Activated CD4-positive, alpha-beta memory T cell treated with anti-CD3 and anti-CD28 coated beads for 36 hours (primary cell): Measurements from ENCODE around the gene CIBAR2. TPM values are rescaled to one million over a fixed set of nuclear protein-coding genes. Genes with fewer than 3 reads are reported as not detected.

ENCODE experiments used
- CTCF ChIA-PET: fragments of 350-600 bp; sonication (Branson Sonifier 250); formaldehyde crosslinking; loops from one replicate; lab custom pipeline; 2021; ENCODE audit warnings: antibody characterized with exemption, inconsistent platforms; lab: Charles Lee
- POLR2A ChIA-PET: fragments of 350-600 bp; sonication (Branson Sonifier 250); formaldehyde crosslinking; loops from one replicate; lab custom pipeline; 2021; ENCODE audit warnings: antibody characterized with exemption; lab: Charles Lee
- DNase-seq: peaks from one replicate; pipeline ENCODE4 v3.0.0-alpha.2; 2020
- H3K27ac Mint-ChIP-seq: one replicate; pipeline ENCODE4 v1.8.0; 2021; ENCODE audit warnings: mixed read lengths
- H3K27me3 Mint-ChIP-seq: one replicate; pipeline ENCODE4 v1.8.0; 2021; ENCODE audit warnings: mixed read lengths
- H3K36me3 Mint-ChIP-seq: one replicate; pipeline ENCODE4 v1.8.0; 2021; ENCODE audit warnings: mixed read lengths
- H3K4me1 Mint-ChIP-seq: one replicate; pipeline ENCODE4 v1.8.0; 2021; ENCODE audit warnings: low read depth, mixed read lengths
- H3K4me3 Mint-ChIP-seq: one replicate; pipeline ENCODE4 v1.8.0; 2021; ENCODE audit warnings: mild to moderate bottlenecking, mixed read lengths
- H3K9me3 Mint-ChIP-seq: one replicate; pipeline ENCODE4 v1.8.0; 2021; ENCODE audit warnings: mixed read lengths
- intact Hi-C: fragments of 100-400 bp; cut with micrococcal nuclease; formaldehyde crosslinking; loops from one replicate; pipeline ENCODE4 v1.15.1; 2023
- total RNA-seq, 2 experiments: library from RNA; stranded (reverse); gene quantifications; one replicate each; pipeline ENCODE4 v1.2.3, GENCODE V29; 2021

Gene CIBAR2
- total RNA-seq, 2 experiments from 2014 or later, result not detected

GRCh38 chr16:85104821-85105391, 7.4 kb downstream of the CIBAR2 start:
- ChIA-PET CTCF (interaction anchor here (1.8 to 3.6 kb wide), 2 partner anchors 10 to 18 kb away, joined by 4 to 26 read pairs; no protein-coding TSS in a partner anchor), POLR2A (no interaction called here)
- Mint-ChIP-seq H3K4me1 (peaks cover 25% of the 10 kb centered on the region), H3K36me3 (no peaks in the 10 kb centered on the region), H3K9me3 (no peaks in the 10 kb centered on the region), H3K27ac (no peak overlapping the region), H3K4me3 (no peak overlapping the region), H3K27me3 (no peaks in the 10 kb centered on the region)
- DNase-seq, result peak; percentile 16
- intact Hi-C loops, result no loop called here

- DNase-seq, result no peak
- Mint-ChIP-seq H3K4me3 (no peak overlapping the region), H3K4me1 (peaks cover 25% of the 10 kb centered on the region), H3K27me3 (no peaks in the 10 kb centered on the region), H3K27ac (no peak overlapping the region), H3K9me3 (no peaks in the 10 kb centered on the region), H3K36me3 (no peaks in the 10 kb centered on the region)
- ChIA-PET POLR2A (no interaction called here), CTCF (interaction anchor here (3.6 kb wide), 1 partner anchor 11 kb away, joined by 26 read pairs; no protein-coding TSS in a partner anchor)
- intact Hi-C loops, result no loop called here
Measured at GRCh38 chr16:85104147-85104546, 8.1 kb downstream of the CIBAR2 start.

- ChIA-PET POLR2A (interaction anchor here (0.6 kb wide), 1 partner anchor 62 kb away, joined by 4 read pairs; no protein-coding TSS in a partner anchor), CTCF (interaction anchor here (0.9 to 3.6 kb wide), 2 partner anchors 12 kb away, joined by 6 to 26 read pairs; no protein-coding TSS in a partner anchor)
- no peak for DNase-seq
- Mint-ChIP-seq H3K27ac (no peak overlapping the region), H3K9me3 (no peaks in the 10 kb centered on the region), H3K36me3 (no peaks in the 10 kb centered on the region), H3K4me1 (peaks cover 25% of the 10 kb centered on the region), H3K4me3 (no peak overlapping the region), H3K27me3 (no peaks in the 10 kb centered on the region)
- intact Hi-C loops, result no loop called here
Measured at GRCh38 chr16:85103114-85104079, 8.9 kb downstream of the CIBAR2 start.

- Mint-ChIP-seq H3K27ac (no peak overlapping the region), H3K4me1 (peaks cover 25% of the 10 kb centered on the region), H3K4me3 (no peak overlapping the region), H3K9me3 (no peaks in the 10 kb centered on the region), H3K36me3 (no peaks in the 10 kb centered on the region), H3K27me3 (no peaks in the 10 kb centered on the region)
- CTCF ChIA-PET, result no interaction called here
- POLR2A ChIA-PET, result no interaction called here
- intact Hi-C loops, result no loop called here
- no peak for DNase-seq
Measured at GRCh38 chr16:85101956-85102630, 10.2 kb downstream of the CIBAR2 start.

- H3K4me3 Mint-ChIP-seq, result no peak overlapping the region
- H3K36me3 Mint-ChIP-seq, result no peaks in the 10 kb centered on the region
- ChIA-PET POLR2A (no interaction called here), CTCF (interaction anchor here (1.1 kb wide), 1 partner anchor 14 kb away, joined by 3 read pairs; no protein-coding TSS in a partner anchor)
- intact Hi-C loops, result no loop called here
- no peaks in the 10 kb centered on the region for H3K27me3 Mint-ChIP-seq
- H3K4me1 Mint-ChIP-seq, result peaks cover 23% of the 10 kb centered on the region
- no peaks in the 10 kb centered on the region for H3K9me3 Mint-ChIP-seq
- H3K27ac Mint-ChIP-seq, result no peak overlapping the region
- no peak for DNase-seq
Measured at GRCh38 chr16:85100265-85100664, 12.0 kb downstream of the CIBAR2 start.

- intact Hi-C loops, result no loop called here
- H3K4me1 Mint-ChIP-seq, result peaks cover 9% of the 10 kb centered on the region
- CTCF ChIA-PET, result interaction anchor here (1.2 to 1.6 kb wide), 2 partner anchors 12 to 16 kb away, joined by 3 to 5 read pairs; no protein-coding TSS in a partner anchor
- H3K27ac Mint-ChIP-seq, result no peak overlapping the region
- no peak for DNase-seq
- H3K27me3 Mint-ChIP-seq, result no peaks in the 10 kb centered on the region
- POLR2A ChIA-PET, result no interaction called here
- no peaks in the 10 kb centered on the region for H3K36me3 Mint-ChIP-seq
- H3K9me3 Mint-ChIP-seq, result no peaks in the 10 kb centered on the region
- no peak overlapping the region for H3K4me3 Mint-ChIP-seq
Measured at GRCh38 chr16:85098565-85098964, 13.7 kb downstream of the CIBAR2 start.

GRCh38 chr16:85096921-85097320, 15.4 kb downstream of the CIBAR2 start:
- Mint-ChIP-seq H3K36me3 (no peaks in the 10 kb centered on the region), H3K27ac (no peak overlapping the region), H3K27me3 (no peaks in the 10 kb centered on the region), H3K9me3 (no peaks in the 10 kb centered on the region), H3K4me3 (no peak overlapping the region), H3K4me1 (peaks cover under 1% of the 10 kb centered on the region)
- POLR2A ChIA-PET, result no interaction called here
- DNase-seq, result no peak
- intact Hi-C loops, result no loop called here
- CTCF ChIA-PET, result interaction anchor here (1.1 kb wide), 1 partner anchor 18 kb away, joined by 5 read pairs; no protein-coding TSS in a partner anchor

- intact Hi-C loops, result no loop called here
- CTCF ChIA-PET, result interaction anchor here (0.6 to 1.8 kb wide), 2 partner anchors 8 to 124 kb away, joined by 4 to 7 read pairs; no protein-coding TSS in a partner anchor
- H3K27ac Mint-ChIP-seq, result no peak overlapping the region
- H3K4me1 Mint-ChIP-seq, result peaks cover 8% of the 10 kb centered on the region
- no peaks in the 10 kb centered on the region for H3K27me3 Mint-ChIP-seq
- no peak for DNase-seq
- H3K9me3 Mint-ChIP-seq, result no peaks in the 10 kb centered on the region
- POLR2A ChIA-PET, result no interaction called here
- H3K4me3 Mint-ChIP-seq, result no peak overlapping the region
- H3K36me3 Mint-ChIP-seq, result no peaks in the 10 kb centered on the region
Measured at GRCh38 chr16:85094812-85095211, 17.5 kb downstream of the CIBAR2 start.

GRCh38 chr16:85094176-85094805, 18.0 kb downstream of the CIBAR2 start:
- POLR2A ChIA-PET, result no interaction called here
- Mint-ChIP-seq H3K9me3 (no peaks in the 10 kb centered on the region), H3K27me3 (no peaks in the 10 kb centered on the region), H3K27ac (no peak overlapping the region), H3K36me3 (no peaks in the 10 kb centered on the region), H3K4me3 (no peak overlapping the region), H3K4me1 (peaks cover 8% of the 10 kb centered on the region)
- CTCF ChIA-PET, result interaction anchor here (0.6 to 1.8 kb wide), 2 partner anchors 8 to 20 kb away, joined by 3 to 7 read pairs; no protein-coding TSS in a partner anchor
- intact Hi-C loops, result no loop called here
- no peak for DNase-seq

GRCh38 chr16:85093705-85094104, 18.6 kb downstream of the CIBAR2 start:
- Mint-ChIP-seq H3K4me1 (peaks cover 8% of the 10 kb centered on the region), H3K36me3 (peaks cover 2% of the 10 kb centered on the region)

GRCh38 chr16:85092851-85093250, 19.4 kb downstream of the CIBAR2 start:
- CTCF ChIA-PET, result no interaction called here

More at GRCh38 chr16:85093705-85094104, 18.6 kb downstream of the CIBAR2 start:
- Mint-ChIP-seq H3K9me3 (no peaks in the 10 kb centered on the region), H3K27me3 (no peaks in the 10 kb centered on the region), H3K4me3 (no peak overlapping the region), H3K27ac (no peak overlapping the region)
- ChIA-PET POLR2A (no interaction called here), CTCF (no interaction called here)
- no peak for DNase-seq
- intact Hi-C loops, result no loop called here

More at GRCh38 chr16:85092851-85093250, 19.4 kb downstream of the CIBAR2 start:
- DNase-seq, result no peak
- POLR2A ChIA-PET, result no interaction called here
- peaks cover 3% of the 10 kb centered on the region for H3K36me3 Mint-ChIP-seq
- no peaks in the 10 kb centered on the region for H3K9me3 Mint-ChIP-seq
- H3K4me1 Mint-ChIP-seq, result peaks cover 8% of the 10 kb centered on the region
- intact Hi-C loops, result no loop called here
- H3K27ac Mint-ChIP-seq, result no peak overlapping the region
- H3K27me3 Mint-ChIP-seq, result no peaks in the 10 kb centered on the region
- no peak overlapping the region for H3K4me3 Mint-ChIP-seq
